ENCODE results near the gene RNF7. TPM values are rescaled to one million over a fixed set of nuclear protein-coding genes. Genes with fewer than 3 reads are reported as not detected.
A peak's percentile ranks its signal among the peaks of the same experiment; 100 is the strongest.

Gene RNF7
- total and polyA plus RNA-seq, 8 donors = 88.1 to 107 (median 94.4) TPM

DNA sequence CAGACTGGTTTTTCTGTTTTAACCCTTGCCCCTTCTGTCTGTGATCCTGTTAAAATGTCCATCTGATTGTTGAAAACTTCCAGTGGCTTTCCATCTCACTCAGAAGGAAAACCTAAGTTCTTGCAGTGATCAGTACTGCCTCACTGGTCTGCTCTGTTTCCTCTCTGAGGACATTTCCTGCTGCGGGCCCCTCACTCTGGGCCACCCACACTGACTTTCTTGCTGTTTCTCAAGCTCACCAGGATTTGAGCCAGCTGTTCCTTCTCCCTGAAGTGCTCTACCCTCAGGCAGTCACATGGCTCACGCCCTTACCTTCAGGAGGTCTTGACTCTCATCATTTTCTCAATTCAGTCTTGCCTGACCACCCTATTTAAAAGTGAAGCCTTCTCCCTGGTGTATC lies 26.9 kb downstream of the RNF7 start:
- TF ChIP-seq, protein P1, sequence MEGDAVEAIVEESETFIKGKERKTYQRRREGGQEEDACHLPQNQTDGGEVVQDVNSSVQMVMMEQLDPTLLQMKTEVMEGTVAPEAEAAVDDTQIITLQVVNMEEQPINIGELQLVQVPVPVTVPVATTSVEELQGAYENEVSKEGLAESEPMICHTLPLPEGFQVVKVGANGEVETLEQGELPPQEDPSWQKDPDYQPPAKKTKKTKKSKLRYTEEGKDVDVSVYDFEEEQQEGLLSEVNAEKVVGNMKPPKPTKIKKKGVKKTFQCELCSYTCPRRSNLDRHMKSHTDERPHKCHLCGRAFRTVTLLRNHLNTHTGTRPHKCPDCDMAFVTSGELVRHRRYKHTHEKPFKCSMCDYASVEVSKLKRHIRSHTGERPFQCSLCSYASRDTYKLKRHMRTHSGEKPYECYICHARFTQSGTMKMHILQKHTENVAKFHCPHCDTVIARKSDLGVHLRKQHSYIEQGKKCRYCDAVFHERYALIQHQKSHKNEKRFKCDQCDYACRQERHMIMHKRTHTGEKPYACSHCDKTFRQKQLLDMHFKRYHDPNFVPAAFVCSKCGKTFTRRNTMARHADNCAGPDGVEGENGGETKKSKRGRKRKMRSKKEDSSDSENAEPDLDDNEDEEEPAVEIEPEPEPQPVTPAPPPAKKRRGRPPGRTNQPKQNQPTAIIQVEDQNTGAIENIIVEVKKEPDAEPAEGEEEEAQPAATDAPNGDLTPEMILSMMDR (IDR thresholded peaks at IDR 0.05) = no peak
- DNase-seq (peak in 2 of 4 donors; percentile 12 to 21), ATAC-seq (no peak)
- intact Hi-C loops (cut with DNase I) = no loop called here
- Histone ChIP-seq H3K4me3 (no peak overlapping the region), H3K9me3 (no peaks in the 10 kb centered on the region), H3K27ac (no peak overlapping the region), H3K36me3 (no peaks in the 10 kb centered on the region), H3K27me3 (no peaks in the 10 kb centered on the region), H3K4me1 (peaks cover 0 to 3% of the 10 kb centered on the region in 2 donors)

DNA sequence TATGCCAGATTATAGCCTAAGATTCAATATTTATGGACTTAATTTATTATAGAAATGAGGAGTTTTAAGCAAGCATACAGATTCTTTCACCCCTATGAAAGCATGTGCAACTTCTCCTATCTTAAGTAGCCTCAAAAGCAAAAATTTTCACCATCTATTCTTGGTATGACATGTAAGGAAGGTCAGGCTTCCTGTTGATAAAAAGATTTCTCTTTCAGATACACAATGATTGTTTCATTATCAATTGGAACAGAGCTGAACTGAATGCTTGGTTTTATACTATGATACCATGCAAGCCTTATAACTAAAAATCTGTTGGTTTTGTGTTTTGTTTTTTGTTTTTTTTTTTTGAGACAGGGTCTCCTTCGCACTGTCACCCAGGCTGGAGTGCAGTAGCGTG lies 29.0 kb downstream of the RNF7 start:
- Histone ChIP-seq H3K4me1 (peaks cover 0 to 3% of the 10 kb centered on the region in 2 donors), H3K27ac (no peak overlapping the region), H3K27me3 (no peaks in the 10 kb centered on the region), H3K9me3 (no peaks in the 10 kb centered on the region), H3K4me3 (no peak overlapping the region), H3K36me3 (no peaks in the 10 kb centered on the region)
- TF ChIP-seq, protein P1 (IDR thresholded peaks at IDR 0.05) = no peak
- intact Hi-C loops (cut with DNase I) = no loop called here
- ATAC-seq = no peak
- no peak for DNase-seq

DNA sequence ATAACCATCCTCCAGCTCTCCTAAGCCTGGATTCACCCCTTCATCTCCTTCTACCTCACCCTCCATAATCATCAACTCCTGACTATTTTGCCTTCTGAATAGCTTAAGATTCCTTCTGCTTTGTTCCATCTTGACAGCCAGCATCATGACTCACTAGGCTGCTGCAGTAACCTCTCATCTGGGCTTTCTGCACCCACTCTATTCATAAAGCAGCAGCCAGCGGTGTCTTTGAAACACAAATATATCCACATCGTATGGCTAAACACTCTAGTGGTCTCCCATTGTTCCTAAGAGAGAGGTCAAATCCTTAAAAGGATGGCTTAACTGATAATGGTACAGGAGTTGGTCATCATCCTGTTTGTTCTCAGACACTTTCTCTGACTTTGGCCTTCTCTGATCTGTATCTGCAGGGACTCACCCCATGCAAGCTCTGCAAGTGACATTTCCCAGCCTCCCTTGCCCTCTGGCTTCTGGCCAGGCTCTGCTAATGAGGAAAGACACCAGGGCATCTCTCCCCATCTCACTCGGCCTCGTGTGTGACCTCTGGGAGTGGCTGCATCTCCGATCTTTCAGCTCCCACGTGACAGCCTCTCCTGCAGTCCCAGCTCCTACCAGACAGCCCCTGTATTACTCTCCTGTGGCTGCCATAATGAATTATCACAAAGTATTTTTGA lies 31.3 kb downstream of the RNF7 start:
- Histone ChIP-seq H3K27me3 (no peaks in the 10 kb centered on the region), H3K4me3 (no peak overlapping the region), H3K27ac (no peak overlapping the region), H3K9me3 (no peaks in the 10 kb centered on the region), H3K4me1 (peaks cover 0 to 3% of the 10 kb centered on the region in 2 donors), H3K36me3 (no peaks in the 10 kb centered on the region)
- TF ChIP-seq, protein P1 (IDR thresholded peaks at IDR 0.05) = no peak
- ATAC-seq = no peak
- intact Hi-C loops (cut with DNase I) = no loop called here
- DNase-seq = no peak

DNA sequence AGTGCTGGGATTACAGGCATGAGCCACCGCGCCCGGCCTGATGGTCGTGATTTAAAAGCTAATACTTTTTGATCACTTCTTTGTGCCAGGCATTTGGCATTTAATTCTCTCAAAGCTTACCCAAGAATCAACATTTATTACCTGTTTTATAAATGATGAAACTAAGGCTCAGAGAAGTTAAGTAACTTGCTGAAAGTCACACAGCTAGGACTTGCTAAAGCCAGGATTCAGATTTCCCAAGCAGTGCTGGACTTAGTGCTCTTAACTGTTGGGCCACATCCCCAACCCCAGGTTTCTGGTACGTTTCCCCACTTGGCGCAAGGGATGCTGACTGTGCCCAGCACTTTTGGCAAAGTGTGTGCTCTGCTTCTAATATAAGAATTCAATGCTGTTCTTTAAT lies 35.6 kb downstream of the RNF7 start:
- Histone ChIP-seq H3K27ac (no peak overlapping the region), H3K27me3 (no peaks in the 10 kb centered on the region), H3K9me3 (no peaks in the 10 kb centered on the region), H3K4me3 (no peak overlapping the region), H3K4me1 (no peaks in the 10 kb centered on the region), H3K36me3 (no peaks in the 10 kb centered on the region)
- DNase-seq = no peak
- ATAC-seq = no peak
- TF ChIP-seq, protein P1 (IDR thresholded peaks at IDR 0.05) = no peak
- intact Hi-C loops (cut with DNase I) = no loop called here

DNA sequence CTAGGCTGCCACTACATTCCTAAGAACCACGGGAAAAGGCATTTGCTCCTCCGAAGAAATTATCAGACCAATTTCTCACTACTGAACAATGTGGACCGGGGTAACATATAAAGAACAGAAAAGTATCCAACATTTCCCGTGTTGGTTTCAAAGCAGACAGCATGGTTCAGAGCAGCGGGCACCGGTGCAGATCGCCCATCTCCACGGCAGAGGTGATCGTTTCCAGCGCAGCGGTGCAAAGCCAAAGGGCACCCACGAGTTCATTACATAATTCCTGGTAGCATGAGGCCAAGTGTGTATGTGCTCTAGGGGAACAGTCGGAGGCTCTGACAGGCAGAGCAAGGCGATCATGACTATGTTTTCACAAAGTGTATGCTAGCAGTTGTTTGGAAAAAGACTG lies 38.3 kb downstream of the RNF7 start:
- DNase-seq (no peak), ATAC-seq (no peak)
- Histone ChIP-seq H3K9me3 (no peaks in the 10 kb centered on the region), H3K27ac (no peak overlapping the region), H3K36me3 (no peaks in the 10 kb centered on the region), H3K4me1 (no peaks in the 10 kb centered on the region), H3K27me3 (no peaks in the 10 kb centered on the region), H3K4me3 (no peak overlapping the region)
- TF ChIP-seq, protein P1 (IDR thresholded peaks at IDR 0.05) = no peak
- intact Hi-C loops (cut with DNase I) = no loop called here
